H1 (cell line): ENCODE measurements around the gene KCNIP3. TPM values are rescaled to one million over a fixed set of nuclear protein-coding genes. Genes with fewer than 3 reads are reported as not detected.
A peak's percentile ranks its signal among the peaks of the same experiment; 100 is the strongest.

ENCODE experiments used
- CTCF ChIA-PET: fragments of 300-600 bp; sonication (Branson Sonifier 250); formaldehyde crosslinking; loops from one replicate; lab custom pipeline; 2021; ENCODE audit not compliant: partially characterized antibody; lab: Charles Lee
- POLR2A ChIA-PET: fragments of 300-600 bp; sonication (Branson Sonifier 250); formaldehyde crosslinking; loops from one replicate; lab custom pipeline; 2021; ENCODE audit warnings: inconsistent platforms; ENCODE audit not compliant: partially characterized antibody; lab: Charles Lee
- DNase-seq, 2 experiments: peaks; one replicate each; pipeline versions ENCODE4 v3.0.0 to v3.0.0-alpha.2; 2010 to 2022; ENCODE audit warnings: low spot score in 2 of 2, low read depth in 1 of 2, mixed read lengths in 1 of 2
- FAIRE-seq: peaks from 2 replicates; lab custom pipeline; 2011; peaks lifted over from hg19 to GRCh38; lab: Jason Lieb, UNC
- H2AFZ ChIP-seq: 2 replicates; pipeline ENCODE4 v1.8.1; 2012; ENCODE audit warnings: low read length, inconsistent platforms
- H2AK5ac ChIP-seq: 2 replicates; pipeline ENCODE4 v1.6.1; 2013; ENCODE audit warnings: low read depth, low read length
- H2BK120ac ChIP-seq: replicated peaks from 2 replicates; pipeline ENCODE3; 2013; ENCODE audit warnings: low read depth, low read length, inconsistent platforms
- H2BK12ac ChIP-seq: 2 replicates; pipeline ENCODE4 v1.6.1; 2013; ENCODE audit warnings: low read depth, low read length
- H2BK15ac ChIP-seq: 2 replicates; pipeline ENCODE4 v1.6.1; 2013; ENCODE audit warnings: low read length
- H2BK20ac ChIP-seq: 2 replicates; pipeline ENCODE4 v1.6.1; 2013; ENCODE audit warnings: low read length
- H2BK5ac ChIP-seq: 2 replicates; pipeline ENCODE4 v1.6.1; 2013; ENCODE audit warnings: low read depth, low read length
- H3K14ac ChIP-seq: 2 replicates; pipeline ENCODE4 v1.6.1; 2013; ENCODE audit warnings: inconsistent platforms; ENCODE audit not compliant: insufficient read length
- H3K18ac ChIP-seq: 2 replicates; pipeline ENCODE4 v1.6.1; 2013; ENCODE audit warnings: low read length; ENCODE audit errors: extremely low read depth
- H3K23ac ChIP-seq: 2 replicates; pipeline ENCODE4 v1.6.1; 2013; ENCODE audit warnings: inconsistent platforms; ENCODE audit not compliant: insufficient read length
- H3K23me2 ChIP-seq: 2 replicates; pipeline ENCODE4 v1.6.1; 2013; ENCODE audit warnings: low read depth, low read length
- H3K27ac ChIP-seq: 2 replicates; pipeline ENCODE4 v1.6.1; 2011; ENCODE audit warnings: low read depth, low read length, inconsistent platforms
- H3K27me3 ChIP-seq, 4 experiments: replicated peaks in 1 of 4; 1 replicate in 1 of 4; 2 replicates in 3 of 4; pipeline versions ENCODE4 v1.6.1 to v1.8.1; 2011 to 2013; ENCODE audit warnings: low read length in 3 of 4, mild to moderate bottlenecking in 3 of 4, inconsistent platforms in 2 of 4, mixed read lengths in 2 of 4, moderate library complexity in 1 of 4; ENCODE audit not compliant: control insufficient read depth in 3 of 4, insufficient read depth in 3 of 4; ENCODE audit errors: extremely low read depth in 1 of 4
- H3K36me3 ChIP-seq, 4 experiments: 2 replicates each; pipeline versions ENCODE4 v1.6.1 to v1.8.1; 2011 to 2013; ENCODE audit warnings: mild to moderate bottlenecking in 4 of 4, low read length in 3 of 4, moderate library complexity in 2 of 4, control low read depth in 1 of 4, inconsistent platforms in 1 of 4; ENCODE audit not compliant: insufficient read depth in 4 of 4, control insufficient read depth in 2 of 4
- H3K4ac ChIP-seq: replicated peaks from 2 replicates; pipeline ENCODE3; 2013; ENCODE audit warnings: low read length, low read depth, mixed read lengths, inconsistent platforms; ENCODE audit not compliant: insufficient read length
- H3K4me1 ChIP-seq, 4 experiments: replicated peaks in 1 of 4; 1 replicate in 1 of 4; 2 replicates in 3 of 4; pipeline versions ENCODE4 v1.6.1 to v1.8.1; 2011 to 2013; ENCODE audit warnings: low read length in 3 of 4, inconsistent platforms in 2 of 4, mixed read lengths in 1 of 4; ENCODE audit not compliant: insufficient read depth in 4 of 4, control insufficient read depth in 3 of 4
- H3K4me2 ChIP-seq, 2 experiments: 2 replicates each; pipeline versions ENCODE4 v1.6.1 to v1.8.1; 2011 to 2013; ENCODE audit warnings: low read depth in 2 of 2, low read length in 2 of 2, control low read depth in 1 of 2, inconsistent platforms in 1 of 2, mild to moderate bottlenecking in 1 of 2; ENCODE audit not compliant: insufficient read depth in 1 of 2
- H3K4me3 ChIP-seq, 4 experiments: fragments of 200-600, 300-600 bp in 1 of 4; sonication (generic), shearing (Covaris generic), sonication (Bioruptor Twin) in 1 of 4; 2 replicates each; pipeline versions ENCODE4 v1.5.1 to v1.8.1; 2011 to 2016; ENCODE audit warnings: low read length in 4 of 4, low read depth in 3 of 4, control low read depth in 2 of 4, inconsistent platforms in 2 of 4, mild to moderate bottlenecking in 2 of 4, mixed read lengths in 1 of 4, moderate library complexity in 1 of 4; ENCODE audit not compliant: insufficient read depth in 2 of 4; ENCODE audit errors: extremely low read depth in 1 of 4
- H3K56ac ChIP-seq: replicated peaks from 2 replicates; pipeline ENCODE3; 2013; ENCODE audit warnings: low read depth, mild to moderate bottlenecking, mixed read lengths, low read length, inconsistent platforms; ENCODE audit not compliant: insufficient read length
- H3K79me1 ChIP-seq: 2 replicates; pipeline ENCODE4 v1.6.1; 2013; ENCODE audit warnings: low read depth, low read length, control low read depth
- H3K79me2 ChIP-seq, 2 experiments: 2 replicates each; pipeline versions ENCODE4 v1.6.1 to v1.8.1; 2012 to 2013; ENCODE audit warnings: low read length in 2 of 2, mild to moderate bottlenecking in 2 of 2, inconsistent platforms in 1 of 2; ENCODE audit not compliant: insufficient read depth in 2 of 2, control insufficient read depth in 1 of 2
- H3K9ac ChIP-seq, 4 experiments: replicated peaks in 1 of 4; 1 replicate in 1 of 4; 2 replicates in 3 of 4; pipeline versions ENCODE4 v1.6.1 to v1.8.1; 2011 to 2013; ENCODE audit warnings: low read depth in 3 of 4, low read length in 3 of 4, control low read depth in 2 of 4, mild to moderate bottlenecking in 2 of 4, moderate library complexity in 2 of 4, inconsistent platforms in 1 of 4; ENCODE audit errors: extremely low read depth in 1 of 4
- H3K9me3 ChIP-seq, 2 experiments: 2 replicates each; pipeline versions ENCODE4 v1.6.1 to v1.8.1; 2012 to 2013; ENCODE audit warnings: mild to moderate bottlenecking in 2 of 2, moderate library complexity in 2 of 2, control low read depth in 1 of 2, inconsistent platforms in 1 of 2, low read depth in 1 of 2, low read length in 1 of 2, mixed read lengths in 1 of 2; ENCODE audit not compliant: insufficient read depth in 2 of 2
- H4K20me1 ChIP-seq, 2 experiments: replicated peaks in 1 of 2; 2 replicates each; pipeline versions ENCODE3 to v1.8.1; 2011 to 2013; ENCODE audit warnings: inconsistent platforms in 2 of 2, low read length in 2 of 2, mild to moderate bottlenecking in 1 of 2; ENCODE audit not compliant: insufficient read depth in 2 of 2, control insufficient read depth in 1 of 2
- H4K5ac ChIP-seq: 2 replicates; pipeline ENCODE4 v1.6.1; 2013; ENCODE audit warnings: low read length, low read depth, mixed read lengths, inconsistent platforms; ENCODE audit not compliant: insufficient read length
- H4K8ac ChIP-seq: 2 replicates; pipeline ENCODE4 v1.8.0; 2013; ENCODE audit warnings: mild to moderate bottlenecking, moderate library complexity, low read length, inconsistent platforms; ENCODE audit not compliant: insufficient read depth; ENCODE audit errors: extremely low read depth
- H4K91ac ChIP-seq: replicated peaks from 2 replicates; pipeline ENCODE3; 2013; ENCODE audit warnings: low read length, mixed read lengths, inconsistent platforms; ENCODE audit not compliant: insufficient read length
- EZH2 ChIP-seq: fragments of 200-600 bp; sonication (generic); IDR thresholded peaks from 2 replicates; pipeline ENCODE4 v1.7.1; 2012; ENCODE audit warnings: low read depth, mild to moderate bottlenecking, moderate library complexity, low read length, inconsistent platforms; ENCODE audit not compliant: severe bottlenecking
- KDM1A ChIP-seq: fragments of 200-600, 300-600 bp; sonication (generic); IDR thresholded peaks from 2 replicates; pipeline ENCODE4 v1.7.1; 2016; ENCODE audit warnings: mild to moderate bottlenecking, low read length, borderline replicate concordance
- WGBS, 2 experiments: shearing (Covaris generic) in 1 of 2; methylation state at CpG; one replicate each; pipeline versions ENCODE4 v1.1.6 to v1.1.7; 2013 to 2015; ENCODE audit warnings: low lambda C conversion rate in 2 of 2, mixed read lengths in 2 of 2, inconsistent platforms in 1 of 2, low coverage in 1 of 2, missing lambda C conversion rate in 1 of 2; ENCODE audit not compliant: insufficient replicate concordance in 2 of 2, insufficient coverage in 1 of 2, insufficient read length in 1 of 2; ENCODE audit errors: extremely low coverage in 1 of 2, missing lambda C conversion rate in 1 of 2; 5-methylcytosine and 5-hydroxymethylcytosine counted together
- polyA plus RNA-seq, 7 experiments: library from polyadenylated mRNA; depleted of rRNA in 3 of 7; stranded (reverse) in 5 of 7; unstranded in 2 of 7; fragments of >200 nt in 5 of 7; fragments of 200-250 nt in 2 of 7; gene quantifications; 1 replicate in 5 of 7; 2 replicates in 1 of 7; 4 replicates in 1 of 7; pipeline versions ENCODE4 v1.2.1 to v1.2.3, GENCODE V29; 2011 to 2013; ENCODE audit warnings: missing spikeins in 2 of 7, mixed read lengths in 2 of 7
- total RNA-seq: library from RNA; stranded (reverse); fragmentation: NEBNext Ultra II Directional; extraction: Animal tissue kit (Norgen Biotek cat#: 25700); gene quantifications from 2 replicates; pipeline ENCODE4 v1.2.1, GENCODE V29; 2021

KCNIP3 gene
- total and polyA plus RNA-seq, 2 of the 8 experiments (the other 6 are each of a cell fraction or from before 2014, with no cell fraction given): 0.33 to 1.9 TPM

GRCh38 chr2:95346738-95347671, 49.9 kb downstream of the KCNIP3 start:
- Histone ChIP-seq H4K5ac (no peak overlapping the region), H2BK120ac (no peak overlapping the region), H2BK20ac (no peak overlapping the region), H2AFZ (no peak overlapping the region), H3K4ac (no peak overlapping the region), H2BK12ac (no peak overlapping the region), H3K9ac (no peak overlapping the region), H3K9me3 (peaks cover 7 to 37% of the 10 kb centered on the region in 2 experiments; a peak in 3 of 4 replicates), H3K79me2 (no peaks in the 10 kb centered on the region), H2BK15ac (no peak overlapping the region), H3K79me1 (no peaks in the 10 kb centered on the region), H3K23ac (no peak overlapping the region), H3K4me3 (peak overlapping the region in 2 of 4 experiments; percentile 47 to 53; a peak in 6 of 8 replicates), H3K27ac (no peak overlapping the region), H4K20me1 (peaks cover 0 to 7% of the 10 kb centered on the region in 2 experiments), H3K18ac (no peak overlapping the region), H3K23me2 (peaks cover 5% of the 10 kb centered on the region; the same call in 1 of the 2 replicates), H3K14ac (no peak overlapping the region), H2AK5ac (no peak overlapping the region), H4K8ac (peak overlapping the region; percentile 57; the same call in 1 of the 2 replicates), H2BK5ac (no peak overlapping the region), H3K36me3 (no peaks in the 10 kb centered on the region; a peak in 1 of 8 replicates), H3K56ac (no peak overlapping the region), H3K4me1 (peaks cover 0 to 2% (median 0%) of the 10 kb centered on the region in 4 experiments; a peak in 2 of 7 replicates), H3K27me3 (peaks cover 31 to 53% (median 42%) of the 10 kb centered on the region in 4 experiments), H4K91ac (no peak overlapping the region), H3K4me2 (peak overlapping the region; percentile 38 to 70)
- DNase-seq (peak in 1 of 2 experiments; percentile 71), FAIRE-seq (no peak)
- WGBS, 2 experiments: 31% methylated on average over 39 of the region's 78 CpGs; no CpG with 5 or more reads in 1 of the 2 experiments
- TF ChIP-seq KDM1A: no peak
- peak; percentile 31 for TF ChIP-seq EZH2
- POLR2A ChIA-PET: no interaction called here
- CTCF ChIA-PET: interaction anchor here (1.0 kb wide), 1 partner anchor 48 kb away, joined by 3 read pairs; no protein-coding TSS in a partner anchor
